HG03342 (cell line): ENCODE results near the gene TOMM40.
"Not testable (repeated sequence)": the region's sequence is repeated elsewhere in the genome, so short reads cannot be mapped to it uniquely, and the experiment has no call there.

Experiments
- ATAC-seq: cut with Tn5 transposase; IDR thresholded peaks from one replicate; pipeline ENCODE4 v1.9.1; 2021; ENCODE audit warnings: mild to moderate bottlenecking, moderate library complexity; ENCODE audit not compliant: unreplicated experiment

TOMM40 gene

DNA sequence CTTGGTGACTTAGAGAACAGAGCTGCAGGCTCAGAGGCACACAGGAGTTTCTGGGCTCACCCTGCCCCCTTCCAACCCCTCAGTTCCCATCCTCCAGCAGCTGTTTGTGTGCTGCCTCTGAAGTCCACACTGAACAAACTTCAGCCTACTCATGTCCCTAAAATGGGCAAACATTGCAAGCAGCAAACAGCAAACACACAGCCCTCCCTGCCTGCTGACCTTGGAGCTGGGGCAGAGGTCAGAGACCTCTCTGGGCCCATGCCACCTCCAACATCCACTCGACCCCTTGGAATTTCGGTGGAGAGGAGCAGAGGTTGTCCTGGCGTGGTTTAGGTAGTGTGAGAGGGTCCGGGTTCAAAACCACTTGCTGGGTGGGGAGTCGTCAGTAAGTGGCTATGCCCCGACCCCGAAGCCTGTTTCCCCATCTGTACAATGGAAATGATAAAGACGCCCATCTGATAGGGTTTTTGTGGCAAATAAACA, 33.2 kb downstream of the TOMM40 start:
- no peak for ATAC-seq

DNA sequence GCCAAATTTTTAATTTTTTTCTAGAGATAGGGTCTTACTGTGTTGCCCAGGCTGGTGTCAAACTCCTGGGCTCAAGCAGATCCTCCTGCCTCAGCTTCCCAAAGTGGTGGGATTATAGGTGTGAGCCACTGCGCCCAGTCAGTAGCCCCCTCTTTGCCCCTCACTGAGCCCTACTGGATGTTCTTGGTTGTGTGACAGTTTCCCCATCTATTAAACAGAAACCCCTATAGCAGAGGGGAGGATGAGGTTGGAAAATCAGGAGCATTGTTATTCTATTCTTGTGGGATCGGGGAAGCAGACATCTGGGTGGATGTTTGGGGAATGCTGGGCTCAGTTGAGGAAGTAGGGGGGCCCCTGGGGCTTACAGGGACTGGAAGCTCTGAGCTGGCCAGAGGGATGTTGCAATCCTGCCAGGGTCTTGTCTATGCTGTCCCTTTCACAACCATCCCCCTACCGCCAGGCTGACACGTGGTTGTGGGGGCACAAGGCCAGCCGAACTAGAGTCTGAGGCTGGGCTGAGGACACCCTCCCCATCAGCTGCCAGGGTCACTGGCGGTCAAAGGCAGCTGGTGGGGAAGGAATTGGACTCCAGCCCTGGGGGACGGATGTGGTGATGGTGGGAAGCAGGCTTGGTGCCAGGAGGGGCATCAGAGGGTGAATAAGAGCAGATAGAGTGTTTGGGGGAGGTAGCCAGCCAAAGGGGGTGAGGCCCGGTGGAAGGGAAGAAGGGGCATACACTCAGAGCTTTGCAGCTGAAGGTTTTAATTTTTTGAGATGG, 34.2 kb downstream of the TOMM40 start:
- no peak for ATAC-seq

DNA sequence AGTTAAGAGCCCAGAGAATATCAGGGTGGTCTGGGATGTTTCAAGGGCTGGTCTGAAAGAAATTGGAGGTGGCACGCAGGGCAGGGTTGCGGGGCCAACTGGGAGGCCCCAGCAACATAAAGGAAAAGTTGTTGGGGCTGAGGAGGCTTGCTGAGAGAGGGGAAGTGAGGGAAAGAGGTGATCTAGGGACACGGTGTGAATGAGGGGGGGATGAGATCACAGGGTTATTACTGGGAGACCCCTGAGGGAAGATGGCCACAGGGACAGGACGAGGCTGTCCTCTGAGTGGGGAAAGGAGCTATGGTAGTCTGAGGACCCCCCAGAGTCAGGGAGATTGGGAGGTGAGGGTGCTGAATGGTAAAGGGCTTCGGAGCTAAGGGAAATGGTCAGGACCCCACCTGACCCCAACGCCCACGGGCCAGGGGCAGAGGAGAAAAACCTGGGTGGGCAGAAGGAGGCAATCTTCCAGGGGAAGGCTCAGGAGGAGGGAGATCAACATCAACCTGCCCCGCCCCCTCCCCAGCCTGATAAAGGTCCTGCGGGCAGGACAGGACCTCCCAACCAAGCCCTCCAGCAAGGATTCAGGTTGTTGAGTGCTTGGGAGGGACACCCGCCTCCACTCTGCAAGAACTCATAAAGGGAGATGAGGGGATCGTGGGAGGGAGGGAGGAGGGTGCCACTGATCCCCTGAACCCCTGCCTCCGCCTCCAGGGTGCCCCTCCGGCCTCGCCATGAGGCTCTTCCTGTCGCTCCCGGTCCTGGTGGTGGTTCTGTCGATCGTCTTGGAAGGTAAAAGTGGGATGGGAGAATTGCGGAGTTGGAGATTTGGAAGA, 35.4 kb downstream of the TOMM40 start:
- ATAC-seq: not testable (repeated sequence)

DNA sequence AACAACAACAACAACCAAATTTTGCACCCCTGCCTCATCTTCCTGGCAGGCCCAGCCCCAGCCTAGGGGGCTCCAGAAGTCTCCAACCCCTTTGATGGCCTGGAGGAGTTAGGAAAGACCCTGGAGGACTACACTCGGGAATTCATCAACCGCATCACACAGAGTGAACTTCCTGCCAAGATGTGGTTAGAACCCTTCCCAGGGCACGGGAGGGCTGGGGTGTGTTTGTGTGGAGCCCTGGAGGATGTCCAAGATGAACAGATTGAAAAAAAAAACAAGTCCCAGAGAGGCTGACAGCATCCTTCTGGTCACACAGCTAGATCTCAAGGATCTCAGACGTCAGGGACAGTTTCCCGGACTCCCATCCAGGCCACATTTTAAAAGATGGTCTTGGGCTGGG, 36.7 kb downstream of the TOMM40 start:
- ATAC-seq: no peak

DNA sequence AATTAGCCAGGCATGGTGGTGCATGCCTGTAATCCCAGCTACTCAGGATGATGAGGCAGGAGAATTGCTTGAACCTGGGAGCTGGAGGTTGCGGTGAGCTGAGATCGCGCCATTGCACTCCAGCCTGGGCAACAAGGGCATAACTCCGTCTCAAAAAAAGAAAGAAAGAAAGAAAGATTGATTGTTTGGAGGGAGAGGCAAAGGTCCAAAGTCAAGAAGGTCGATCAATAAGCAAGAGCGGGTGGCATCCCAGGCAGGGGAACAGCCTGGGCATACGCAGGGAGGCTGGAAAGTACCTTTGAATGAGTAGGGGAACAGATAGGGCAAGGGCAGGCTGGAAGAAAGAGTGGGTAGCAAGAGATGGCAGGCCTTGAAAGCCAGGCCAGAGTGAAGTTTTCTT, 39.0 kb downstream of the TOMM40 start:
- ATAC-seq: no peak

DNA sequence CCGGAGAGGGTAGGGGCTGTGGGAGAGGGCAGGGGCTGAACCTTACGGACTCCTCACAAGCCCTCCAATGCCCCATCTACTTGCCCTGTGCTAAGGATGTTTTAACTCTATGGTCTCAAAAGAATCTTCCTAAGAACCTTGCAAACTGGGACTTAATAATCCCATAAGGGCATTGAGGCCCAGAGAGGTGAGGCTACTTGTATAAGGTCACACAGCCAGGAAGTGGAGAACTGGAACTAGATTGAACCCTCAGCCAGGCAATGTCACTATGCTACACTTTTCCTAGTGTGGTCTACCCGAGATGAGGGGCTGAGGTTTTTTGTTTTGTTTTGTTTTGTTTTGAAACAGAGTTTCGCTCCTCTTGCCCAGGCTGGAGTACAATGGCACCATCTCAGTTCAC, 40.5 kb downstream of the TOMM40 start:
- no peak for ATAC-seq

DNA sequence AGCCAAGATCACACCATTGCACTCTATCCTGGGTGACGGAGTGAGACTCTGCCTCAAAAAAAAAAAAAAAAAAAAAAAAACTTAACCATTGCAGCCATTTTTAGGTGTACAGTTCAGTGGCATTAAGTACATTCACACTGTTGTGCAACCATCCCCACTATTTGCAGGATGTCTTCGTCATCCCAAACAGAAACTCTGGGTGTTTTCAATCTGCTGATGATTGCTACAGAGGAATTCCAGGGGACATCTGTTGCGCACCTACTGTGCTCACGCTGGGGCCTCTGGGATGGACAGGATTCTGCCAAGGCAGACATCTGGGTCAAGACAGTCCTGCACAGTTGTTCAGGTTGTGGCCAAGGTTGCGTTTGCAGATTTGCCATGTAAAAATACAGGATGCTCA, 48.6 kb downstream of the TOMM40 start:
- no peak for ATAC-seq

DNA sequence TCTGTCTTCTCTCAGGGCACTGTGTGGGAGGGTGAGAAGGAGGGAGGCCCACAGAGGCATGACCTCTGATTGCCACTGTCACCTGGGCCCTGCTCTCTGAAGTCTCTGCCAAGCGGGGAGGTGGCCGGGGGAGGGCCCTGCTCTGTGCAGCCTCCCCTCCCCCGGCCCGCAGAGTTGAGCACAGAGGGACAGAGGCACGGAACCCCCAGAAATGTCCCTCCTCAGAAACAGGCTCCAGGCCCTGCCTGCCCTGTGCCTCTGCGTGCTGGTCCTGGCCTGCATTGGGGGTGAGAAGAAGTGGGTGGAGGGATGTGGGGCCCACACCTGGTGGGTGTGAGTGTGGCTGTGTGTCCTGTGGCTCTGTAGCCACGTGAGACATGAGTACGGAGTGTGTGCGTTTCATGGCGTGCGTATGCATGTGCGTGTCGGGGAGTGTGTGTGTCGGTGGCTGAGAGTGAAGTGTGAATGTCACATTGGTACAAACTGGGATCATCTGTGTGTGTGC, 51.1 kb downstream of the TOMM40 start, which contains the start of gene APOC4:
APOC4 (plus strand) TSS at position 171 of the 505 bp plus-strand sequence; CDS start at position 212, 41 bp downstream.
- ATAC-seq: no peak

DNA sequence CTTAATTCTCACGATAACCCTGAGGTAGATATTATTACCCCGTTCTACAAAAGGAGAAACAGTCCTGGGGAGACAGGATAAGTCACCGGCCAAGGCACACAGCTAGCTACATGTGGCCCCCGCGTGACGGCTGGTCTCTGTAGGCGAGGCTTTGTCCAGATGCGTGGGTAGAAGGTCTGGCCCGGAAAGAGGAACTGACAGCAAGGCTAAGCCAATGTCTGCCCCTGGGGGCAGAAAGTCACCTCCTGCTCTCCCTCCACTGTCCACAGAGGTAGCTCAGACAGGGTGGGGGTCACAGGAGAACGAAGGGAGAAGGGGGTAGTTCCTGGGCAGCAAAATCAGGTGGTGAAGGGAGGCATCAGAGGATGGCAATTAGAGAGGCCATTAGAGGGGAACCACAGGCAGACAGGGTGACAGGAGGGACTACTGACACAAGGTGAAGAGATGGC, 52.8 kb downstream of the TOMM40 start:
- ATAC-seq: no peak

DNA sequence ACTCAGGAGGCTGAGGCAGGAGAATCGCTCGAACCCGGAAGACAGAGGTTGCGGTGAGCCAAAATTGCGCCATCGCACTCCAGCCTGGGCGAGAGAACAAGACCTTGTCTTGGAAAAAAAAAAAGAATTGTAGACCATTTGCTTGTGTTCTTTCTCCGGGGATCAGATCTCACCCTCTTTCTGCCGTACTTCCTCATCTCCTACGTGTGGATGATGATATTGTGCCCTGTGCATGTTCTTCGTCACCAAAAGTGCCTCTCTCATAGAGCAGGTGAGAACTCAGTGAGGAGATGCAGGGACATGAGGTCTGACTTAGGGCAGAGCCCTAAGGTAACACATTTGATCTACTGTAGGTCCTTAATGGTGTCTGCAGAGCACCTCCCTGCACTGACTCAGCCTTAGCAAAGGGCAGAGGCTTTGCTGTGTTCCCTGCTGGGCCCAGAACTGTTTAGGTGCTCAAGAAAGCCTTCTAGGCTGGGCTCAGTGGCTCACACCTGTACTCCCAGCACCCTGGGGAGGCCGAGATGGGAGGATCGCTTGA, 56.1 kb downstream of the TOMM40 start:
- ATAC-seq: no peak

DNA sequence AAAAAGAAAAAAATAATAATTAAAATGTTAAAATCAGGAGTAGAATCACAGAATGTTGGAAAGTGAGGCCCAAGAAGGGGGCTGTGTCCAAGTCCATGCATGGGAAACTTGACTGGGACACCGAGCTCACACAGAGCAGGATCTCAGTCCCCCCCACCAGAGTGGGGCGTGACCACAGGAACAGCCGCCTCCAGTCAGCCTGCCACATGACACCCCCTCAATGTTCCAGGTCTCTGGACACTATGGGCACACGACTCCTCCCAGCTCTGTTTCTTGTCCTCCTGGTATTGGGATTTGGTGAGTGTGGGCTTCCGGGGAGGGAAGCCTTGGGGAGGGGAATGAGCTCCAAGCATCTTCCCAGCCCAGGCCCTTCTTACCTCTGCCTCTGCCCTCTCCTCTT, 57.2 kb downstream of the TOMM40 start:
- no peak for ATAC-seq

DNA sequence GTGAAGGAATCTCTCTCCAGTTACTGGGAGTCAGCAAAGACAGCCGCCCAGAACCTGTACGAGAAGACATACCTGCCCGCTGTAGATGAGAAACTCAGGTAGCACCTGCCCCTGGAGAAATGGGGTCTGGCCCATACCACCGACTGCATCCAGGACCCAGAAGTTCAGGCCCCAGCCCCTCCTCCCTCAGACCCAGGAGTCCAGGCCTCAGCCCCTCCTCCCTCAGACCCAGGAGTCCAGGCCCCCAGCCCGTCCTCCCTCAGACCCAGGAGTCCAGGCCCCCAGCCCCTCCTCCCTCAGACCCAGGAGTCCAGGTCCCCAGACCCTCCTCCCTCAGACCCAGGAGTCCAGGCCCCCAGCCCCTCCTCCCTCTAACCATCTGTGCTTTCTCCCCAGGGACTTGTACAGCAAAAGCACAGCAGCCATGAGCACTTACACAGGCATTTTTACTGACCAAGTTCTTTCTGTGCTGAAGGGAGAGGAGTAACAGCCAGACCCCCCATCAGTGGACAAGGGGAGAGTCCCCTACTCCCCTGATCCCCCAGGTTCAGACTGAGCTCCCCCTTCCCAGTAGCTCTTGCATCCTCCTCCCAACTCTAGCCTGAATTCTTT, 57.8 kb downstream of the TOMM40 start:
- no peak for ATAC-seq

DNA sequence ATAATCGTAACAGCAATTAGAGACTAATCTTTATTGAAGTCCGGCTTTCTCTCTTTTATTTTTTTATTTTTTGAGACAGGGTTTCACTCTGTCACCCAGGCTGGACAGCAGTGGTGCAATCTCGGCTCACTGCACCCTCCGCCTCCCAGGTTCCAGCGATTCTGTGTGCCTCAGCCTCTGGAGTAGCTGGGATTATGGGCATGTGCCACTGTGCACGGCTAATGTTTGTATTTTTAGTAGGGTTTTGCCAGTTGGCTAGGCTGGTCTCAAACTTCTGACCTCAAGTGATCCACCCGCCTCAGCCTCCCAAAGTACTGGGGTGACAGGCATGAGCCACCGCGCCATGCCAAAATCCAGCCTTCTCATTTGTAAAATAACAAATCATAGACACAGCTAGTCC, 58.5 kb downstream of the TOMM40 start:
- ATAC-seq: no peak

DNA sequence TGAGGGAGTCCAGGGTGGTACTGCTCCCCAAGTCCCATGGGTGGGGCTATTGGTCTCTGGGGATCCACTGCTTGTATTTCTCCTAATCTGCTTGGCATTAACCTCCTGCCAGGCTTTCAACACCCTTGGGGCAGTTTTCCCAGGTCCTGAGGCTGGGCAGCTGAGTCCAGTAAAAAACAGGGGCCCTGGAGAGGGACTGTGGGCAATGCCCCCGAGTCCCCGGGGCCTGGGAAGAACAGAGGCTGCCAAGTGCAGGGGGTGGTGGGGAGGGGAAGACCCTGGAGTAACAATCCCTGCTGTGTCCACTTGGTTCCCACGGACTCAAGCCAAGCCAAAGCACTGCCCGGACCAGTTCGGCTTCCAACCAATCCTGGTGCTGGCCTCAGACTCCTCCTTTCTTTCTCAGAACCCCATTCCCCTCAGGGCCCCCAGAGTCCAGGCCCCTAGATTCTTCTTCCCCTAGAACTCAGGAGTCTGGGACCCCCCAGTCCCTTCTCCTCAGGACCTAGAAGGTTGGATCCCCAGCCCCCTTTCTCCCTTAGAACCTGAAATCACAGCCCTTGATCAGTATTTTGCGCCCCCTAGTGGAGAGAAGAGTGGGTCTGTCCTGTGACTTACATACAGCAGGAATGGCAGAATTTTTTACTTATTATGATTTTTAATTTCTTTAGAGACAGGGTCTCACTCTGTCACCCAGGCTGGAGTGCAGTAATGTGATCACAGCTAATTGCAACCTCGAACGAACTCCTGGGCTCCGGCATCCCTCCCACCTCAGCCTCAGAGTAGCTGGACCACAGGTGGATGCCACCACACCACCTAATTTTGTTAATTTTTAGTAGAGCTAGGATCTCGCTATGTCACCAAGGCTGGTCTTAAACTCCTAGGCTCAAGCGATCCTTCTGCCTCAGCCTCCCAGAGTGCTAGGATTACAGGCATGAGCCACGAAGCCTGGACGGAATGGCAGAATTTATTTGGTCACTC, 60.4 kb downstream of the TOMM40 start:
- ATAC-seq: no peak
